Uterus (tissue), 4 donors: ENCODE measurements around the gene HOXC12. TPM values are rescaled to one million over a fixed set of nuclear protein-coding genes. Genes with fewer than 3 reads are reported as not detected.

Experiments used
- DNase-seq, 2 donors: peaks; one replicate each; pipeline ENCODE4 v3.0.0-alpha.2; 2019 to 2020
- H3K27ac ChIP-seq, 2 donors: fragments of 200-600 bp; sonication (generic); 1 replicate in 1 of 2; 2 replicates in 1 of 2; pipeline ENCODE4 v1.5.1; 2016 to 2018
- H3K27me3 ChIP-seq, 2 donors: fragments of 200-600 bp; sonication (generic); one replicate each; pipeline ENCODE4 v1.5.1; 2018 to 2019; ENCODE audit warnings: control low read depth in 1 of 2
- H3K36me3 ChIP-seq, 2 donors: fragments of 200-600 bp; sonication (generic); one replicate each; pipeline ENCODE4 v1.5.1; 2019; ENCODE audit warnings: control low read depth in 1 of 2
- H3K4me1 ChIP-seq, 2 donors: fragments of 200-600 bp; sonication (generic); one replicate each; pipeline ENCODE4 v1.5.1; 2018 to 2019; ENCODE audit warnings: control low read depth in 1 of 2
- H3K4me3 ChIP-seq, 2 donors: fragments of 200-600 bp; sonication (generic); 1 replicate in 1 of 2; 2 replicates in 1 of 2; pipeline ENCODE4 v1.5.1; 2018 to 2019; ENCODE audit warnings: mild to moderate bottlenecking in 1 of 2
- H3K9me3 ChIP-seq, 2 donors: fragments of 200-600 bp; sonication (generic); one replicate each; pipeline ENCODE4 v1.5.1; 2019; ENCODE audit warnings: control low read depth in 1 of 2
- CTCF ChIP-seq, 4 experiments: fragments of 200-600 bp in 2 of 4; fragments of 450-650 bp in 2 of 4; sonication (generic) in 2 of 4; IDR thresholded peaks; one replicate each; pipeline ENCODE4 v1.5.1; 2016 to 2019; ENCODE audit warnings: antibody characterized with exemption in 4 of 4, mild to moderate bottlenecking in 2 of 4, moderate library complexity in 1 of 4
- POLR2A ChIP-seq, 2 donors: fragments of 450-650 bp; IDR thresholded peaks; one replicate each; pipeline ENCODE4 v1.6.1; 2016; ENCODE audit warnings: antibody characterized with exemption in 2 of 2, mild to moderate bottlenecking in 1 of 2, moderate library complexity in 1 of 2
- intact Hi-C: fragments of 100-400 bp; cut with DNase I; formaldehyde crosslinking; loops from one replicate; pipeline ENCODE4 v1.15.1; 2023; ENCODE audit warnings: low total_unique reads
- total RNA-seq, 4 donors: library from RNA; depleted of rRNA in 3 of 4; stranded (reverse); fragments of >200 nt in 3 of 4; gene quantifications; one replicate each; pipeline versions ENCODE4 v1.1.0 to v1.2.4, GENCODE V29; 2014 to 2023
- donor health status: DM: yes; HTN: yes; CAD: no.

The HOXC12 gene
- total RNA-seq, 4 donors from 2014 or later, result not detected

GRCh38 chr12:53947743-53948142, 7.0 kb upstream of the HOXC12 start:
- H3K9me3 ChIP-seq, result no peaks in the 10 kb centered on the region
- DNase-seq, result no peak
- no peak overlapping the region for H3K4me3 ChIP-seq
- H3K36me3 ChIP-seq, result no peaks in the 10 kb centered on the region
- TF ChIP-seq POLR2A (IDR thresholded peaks at IDR 0.05), result no peak
- TF ChIP-seq CTCF (IDR thresholded peaks at IDR 0.05), result no peak
- H3K4me1 ChIP-seq, result no peaks in the 10 kb centered on the region
- no peak overlapping the region for H3K27ac ChIP-seq
- intact Hi-C loops, result no loop called here
- H3K27me3 ChIP-seq, result peaks cover 5 to 84% of the 10 kb centered on the region in 2 donors

- intact Hi-C loops, result no loop called here
- Histone ChIP-seq H3K27me3 (peaks cover 12 to 85% of the 10 kb centered on the region in 2 donors), H3K27ac (no peak overlapping the region), H3K4me1 (no peaks in the 10 kb centered on the region), H3K36me3 (no peaks in the 10 kb centered on the region), H3K4me3 (no peak overlapping the region), H3K9me3 (no peaks in the 10 kb centered on the region)
- TF ChIP-seq POLR2A (IDR thresholded peaks at IDR 0.05), result no peak
- TF ChIP-seq CTCF (IDR thresholded peaks at IDR 0.05), result no peak
- no peak for DNase-seq
These were observed 5.8 kb upstream of the HOXC12 start for GRCh38 chr12:53948650-53949593.

- H3K9me3 ChIP-seq, result no peaks in the 10 kb centered on the region
- no peaks in the 10 kb centered on the region for H3K4me1 ChIP-seq
- H3K4me3 ChIP-seq, result no peak overlapping the region
- H3K27ac ChIP-seq, result no peak overlapping the region
- peaks cover 17 to 85% of the 10 kb centered on the region in 2 donors for H3K27me3 ChIP-seq
- intact Hi-C loops, result no loop called here
- no peak for DNase-seq
- no peaks in the 10 kb centered on the region for H3K36me3 ChIP-seq
- TF ChIP-seq CTCF (IDR thresholded peaks at IDR 0.05), result no peak
- TF ChIP-seq POLR2A (IDR thresholded peaks at IDR 0.05), result no peak
These were observed 4.9 kb upstream of the HOXC12 start for GRCh38 chr12:53949631-53950436.

GRCh38 chr12:53950437-53950773, 4.3 kb upstream of the HOXC12 start:
- Histone ChIP-seq H3K4me1 (no peaks in the 10 kb centered on the region), H3K27me3 (peaks cover 21 to 82% of the 10 kb centered on the region in 2 donors), H3K27ac (no peak overlapping the region), H3K4me3 (no peak overlapping the region), H3K9me3 (no peaks in the 10 kb centered on the region), H3K36me3 (no peaks in the 10 kb centered on the region)
- TF ChIP-seq CTCF (IDR thresholded peaks at IDR 0.05) (no peak), POLR2A (IDR thresholded peaks at IDR 0.05) (no peak)
- intact Hi-C loops, result no loop called here
- DNase-seq, result no peak
